Measurements from ENCODE around the gene SP6.

DNA sequence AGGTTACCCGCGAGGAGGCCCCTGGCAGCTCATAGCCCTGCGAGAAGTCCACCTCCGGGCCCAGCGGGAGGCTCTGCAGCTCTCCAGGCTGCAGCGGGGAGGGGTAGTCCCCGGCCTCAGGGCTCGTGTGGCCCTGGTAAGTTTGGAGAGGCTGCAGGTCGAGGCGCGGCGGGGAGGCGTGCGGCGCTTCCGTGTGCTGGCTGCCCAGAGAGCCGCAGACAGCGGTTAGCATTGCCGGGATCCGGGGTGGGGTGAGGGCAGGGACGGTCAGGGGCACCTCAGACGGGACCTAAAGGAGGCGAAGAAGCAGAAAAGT lies 2.8 kb downstream of the SP6 start:
- TF ChIP-seq, protein P1, sequence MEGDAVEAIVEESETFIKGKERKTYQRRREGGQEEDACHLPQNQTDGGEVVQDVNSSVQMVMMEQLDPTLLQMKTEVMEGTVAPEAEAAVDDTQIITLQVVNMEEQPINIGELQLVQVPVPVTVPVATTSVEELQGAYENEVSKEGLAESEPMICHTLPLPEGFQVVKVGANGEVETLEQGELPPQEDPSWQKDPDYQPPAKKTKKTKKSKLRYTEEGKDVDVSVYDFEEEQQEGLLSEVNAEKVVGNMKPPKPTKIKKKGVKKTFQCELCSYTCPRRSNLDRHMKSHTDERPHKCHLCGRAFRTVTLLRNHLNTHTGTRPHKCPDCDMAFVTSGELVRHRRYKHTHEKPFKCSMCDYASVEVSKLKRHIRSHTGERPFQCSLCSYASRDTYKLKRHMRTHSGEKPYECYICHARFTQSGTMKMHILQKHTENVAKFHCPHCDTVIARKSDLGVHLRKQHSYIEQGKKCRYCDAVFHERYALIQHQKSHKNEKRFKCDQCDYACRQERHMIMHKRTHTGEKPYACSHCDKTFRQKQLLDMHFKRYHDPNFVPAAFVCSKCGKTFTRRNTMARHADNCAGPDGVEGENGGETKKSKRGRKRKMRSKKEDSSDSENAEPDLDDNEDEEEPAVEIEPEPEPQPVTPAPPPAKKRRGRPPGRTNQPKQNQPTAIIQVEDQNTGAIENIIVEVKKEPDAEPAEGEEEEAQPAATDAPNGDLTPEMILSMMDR (IDR thresholded peaks at IDR 0.05), result no peak
- no peak for TF ChIP-seq ZFX (IDR thresholded peaks at IDR 0.05; ENCODE audit: borderline replicate concordance)
